Fibroblast of lung (primary cell): Measurements from ENCODE around the gene ARFGAP1.

Experiments
- EZH2 ChIP-seq: IDR thresholded peaks from 2 replicates; pipeline ENCODE4 v1.5.1; 2012; ENCODE audit warnings: low read length, control low read depth, mild to moderate bottlenecking; ENCODE audit errors: missing control alignments
- TF ChIP-seq, protein P1 (sequence below), 2 donors: IDR thresholded peaks in 1 of 2; conservative IDR thresholded peaks in 1 of 2; 1 replicate in 1 of 2; 2 replicates in 1 of 2; pipeline ENCODE4 v1.5.1; 2011 to 2012; ENCODE audit warnings: low read length in 2 of 2, control low read depth in 1 of 2, inconsistent platforms in 1 of 2, low read depth in 1 of 2, mild to moderate bottlenecking in 1 of 2

DNA sequence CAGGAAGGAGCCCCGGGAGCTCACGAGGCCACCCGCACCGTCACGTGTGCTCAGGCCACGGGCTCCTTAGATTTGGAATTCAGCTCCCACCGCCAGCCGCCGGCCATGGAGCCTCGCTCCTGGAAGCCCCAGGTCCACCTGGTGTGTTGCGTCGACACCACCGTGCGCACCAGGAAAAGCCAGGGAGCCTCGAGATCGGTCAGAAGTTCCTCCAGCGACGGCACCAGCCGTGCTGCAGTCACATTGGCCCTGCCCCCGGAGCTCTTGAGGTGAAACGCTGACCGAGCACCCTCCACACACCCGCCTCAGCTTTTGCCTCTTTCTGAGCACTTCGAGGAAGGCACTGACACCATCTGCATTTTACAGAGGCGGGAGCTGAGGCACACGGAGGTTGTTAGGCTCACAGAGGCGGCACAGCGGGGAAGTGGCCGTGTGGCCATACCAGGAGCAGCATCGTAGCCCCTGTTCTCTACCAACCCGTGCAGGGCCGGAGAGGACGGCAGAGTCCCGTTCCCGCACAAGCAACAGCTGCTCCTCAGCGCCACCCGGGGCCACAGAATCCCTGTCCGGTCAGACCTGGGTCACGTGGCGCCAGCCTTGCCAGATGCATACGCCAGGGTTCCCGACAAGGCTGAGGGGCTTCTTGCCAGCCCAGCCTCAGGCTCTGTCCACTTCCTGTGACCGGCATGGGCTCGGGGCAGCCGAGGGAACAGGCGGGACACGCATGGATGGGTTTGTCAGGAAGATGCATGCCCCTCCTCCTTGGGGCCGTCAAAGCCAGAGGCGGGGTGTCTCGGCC is 25.9 kb upstream of the ARFGAP1 start:
- TF ChIP-seq, protein P1, sequence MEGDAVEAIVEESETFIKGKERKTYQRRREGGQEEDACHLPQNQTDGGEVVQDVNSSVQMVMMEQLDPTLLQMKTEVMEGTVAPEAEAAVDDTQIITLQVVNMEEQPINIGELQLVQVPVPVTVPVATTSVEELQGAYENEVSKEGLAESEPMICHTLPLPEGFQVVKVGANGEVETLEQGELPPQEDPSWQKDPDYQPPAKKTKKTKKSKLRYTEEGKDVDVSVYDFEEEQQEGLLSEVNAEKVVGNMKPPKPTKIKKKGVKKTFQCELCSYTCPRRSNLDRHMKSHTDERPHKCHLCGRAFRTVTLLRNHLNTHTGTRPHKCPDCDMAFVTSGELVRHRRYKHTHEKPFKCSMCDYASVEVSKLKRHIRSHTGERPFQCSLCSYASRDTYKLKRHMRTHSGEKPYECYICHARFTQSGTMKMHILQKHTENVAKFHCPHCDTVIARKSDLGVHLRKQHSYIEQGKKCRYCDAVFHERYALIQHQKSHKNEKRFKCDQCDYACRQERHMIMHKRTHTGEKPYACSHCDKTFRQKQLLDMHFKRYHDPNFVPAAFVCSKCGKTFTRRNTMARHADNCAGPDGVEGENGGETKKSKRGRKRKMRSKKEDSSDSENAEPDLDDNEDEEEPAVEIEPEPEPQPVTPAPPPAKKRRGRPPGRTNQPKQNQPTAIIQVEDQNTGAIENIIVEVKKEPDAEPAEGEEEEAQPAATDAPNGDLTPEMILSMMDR (conservative IDR thresholded peaks at IDR 0.05 in 1 of 2, IDR thresholded peaks at IDR 0.05 in 1 of 2; ENCODE audit: low read depth in 1 of 2, low read length in 2 of 2): no peak
- TF ChIP-seq EZH2: no peak
